Osteocyte (in vitro differentiated cells): ENCODE results near the gene ANKRD44. TPM values are rescaled to one million over a fixed set of nuclear protein-coding genes. Genes with fewer than 3 reads are reported as not detected.

Source experiments
- DNase-seq: peaks from one replicate; pipeline ENCODE4 v3.0.0; 2021; ENCODE audit warnings: mixed read lengths; ENCODE audit not compliant: unreplicated experiment; ENCODE audit errors: extremely low spot score
- H3K27ac Mint-ChIP-seq: one replicate; pipeline ENCODE4 v1.8.0; 2021; ENCODE audit warnings: mild to moderate bottlenecking, mixed read lengths; ENCODE audit not compliant: unreplicated experiment
- H3K27me3 Mint-ChIP-seq: one replicate; pipeline ENCODE4 v1.8.0; 2021; ENCODE audit warnings: mixed read lengths; ENCODE audit not compliant: unreplicated experiment
- H3K36me3 Mint-ChIP-seq: one replicate; pipeline ENCODE4 v1.8.0; 2021; ENCODE audit warnings: mixed read lengths; ENCODE audit not compliant: unreplicated experiment
- H3K4me1 Mint-ChIP-seq: one replicate; pipeline ENCODE4 v1.8.0; 2021; ENCODE audit warnings: mixed read lengths; ENCODE audit not compliant: unreplicated experiment
- H3K4me3 Mint-ChIP-seq: one replicate; pipeline ENCODE4 v1.8.0; 2021; ENCODE audit warnings: mild to moderate bottlenecking, moderate library complexity, mixed read lengths; ENCODE audit not compliant: unreplicated experiment
- H3K9me3 Mint-ChIP-seq: one replicate; pipeline ENCODE4 v1.8.0; 2021; ENCODE audit warnings: mixed read lengths; ENCODE audit not compliant: unreplicated experiment
- total RNA-seq: library from RNA; stranded (reverse); gene quantifications from 2 replicates; pipeline ENCODE4 v1.2.1, GENCODE V29; 2021
- TF ChIP-seq, protein P1 (sequence below): fragments of 200-600 bp; sonication (generic); IDR thresholded peaks from 2 replicates; pipeline ENCODE4 v1.5.0; 2021; ENCODE audit warnings: antibody characterized with exemption, mild to moderate bottlenecking, moderate library complexity

ANKRD44 gene
- total RNA-seq, 1 donor from 2014 or later = 16.6 TPM

DNA sequence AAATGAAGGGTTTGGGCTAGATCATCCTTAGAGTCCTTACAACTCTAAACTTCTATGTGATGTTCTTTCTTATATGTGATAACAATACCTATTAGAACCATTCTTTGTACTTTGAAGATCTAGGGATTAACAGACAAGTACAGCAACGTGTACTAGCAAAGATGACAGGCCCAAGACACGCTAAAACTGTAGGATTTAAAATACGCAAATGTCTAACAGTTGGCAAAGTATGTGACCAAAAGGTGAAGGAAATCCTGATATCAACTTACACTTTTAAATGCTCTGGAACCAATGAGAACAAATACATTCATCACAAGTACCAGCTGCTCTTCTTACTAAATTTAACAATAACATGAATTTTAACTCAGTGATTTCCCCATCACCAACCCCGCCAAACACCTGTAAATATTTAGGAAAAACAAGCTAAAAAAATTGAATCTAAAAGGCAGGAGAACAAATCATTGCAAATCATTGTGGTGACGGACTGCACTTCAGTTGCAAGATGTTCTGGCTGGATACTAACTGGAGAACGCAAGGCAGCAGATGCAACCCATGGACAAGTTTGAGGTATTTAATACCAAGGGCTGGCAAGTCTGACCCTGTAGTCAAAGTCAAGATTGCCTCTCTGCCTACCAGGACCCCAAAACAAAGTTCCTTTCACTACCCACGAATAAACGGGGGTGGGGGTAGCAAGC, 1.4 kb downstream of the ANKRD44 start:
- peaks cover under 1% of the 10 kb centered on the region for H3K27me3 Mint-ChIP-seq
- H3K27ac Mint-ChIP-seq = no peak overlapping the region
- H3K36me3 Mint-ChIP-seq = no peaks in the 10 kb centered on the region
- DNase-seq = no peak
- H3K9me3 Mint-ChIP-seq = no peaks in the 10 kb centered on the region
- peak overlapping the region; percentile 89 for H3K4me3 Mint-ChIP-seq
- TF ChIP-seq, protein P1, sequence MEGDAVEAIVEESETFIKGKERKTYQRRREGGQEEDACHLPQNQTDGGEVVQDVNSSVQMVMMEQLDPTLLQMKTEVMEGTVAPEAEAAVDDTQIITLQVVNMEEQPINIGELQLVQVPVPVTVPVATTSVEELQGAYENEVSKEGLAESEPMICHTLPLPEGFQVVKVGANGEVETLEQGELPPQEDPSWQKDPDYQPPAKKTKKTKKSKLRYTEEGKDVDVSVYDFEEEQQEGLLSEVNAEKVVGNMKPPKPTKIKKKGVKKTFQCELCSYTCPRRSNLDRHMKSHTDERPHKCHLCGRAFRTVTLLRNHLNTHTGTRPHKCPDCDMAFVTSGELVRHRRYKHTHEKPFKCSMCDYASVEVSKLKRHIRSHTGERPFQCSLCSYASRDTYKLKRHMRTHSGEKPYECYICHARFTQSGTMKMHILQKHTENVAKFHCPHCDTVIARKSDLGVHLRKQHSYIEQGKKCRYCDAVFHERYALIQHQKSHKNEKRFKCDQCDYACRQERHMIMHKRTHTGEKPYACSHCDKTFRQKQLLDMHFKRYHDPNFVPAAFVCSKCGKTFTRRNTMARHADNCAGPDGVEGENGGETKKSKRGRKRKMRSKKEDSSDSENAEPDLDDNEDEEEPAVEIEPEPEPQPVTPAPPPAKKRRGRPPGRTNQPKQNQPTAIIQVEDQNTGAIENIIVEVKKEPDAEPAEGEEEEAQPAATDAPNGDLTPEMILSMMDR = no peak
- peaks cover 7% of the 10 kb centered on the region for H3K4me1 Mint-ChIP-seq

DNA sequence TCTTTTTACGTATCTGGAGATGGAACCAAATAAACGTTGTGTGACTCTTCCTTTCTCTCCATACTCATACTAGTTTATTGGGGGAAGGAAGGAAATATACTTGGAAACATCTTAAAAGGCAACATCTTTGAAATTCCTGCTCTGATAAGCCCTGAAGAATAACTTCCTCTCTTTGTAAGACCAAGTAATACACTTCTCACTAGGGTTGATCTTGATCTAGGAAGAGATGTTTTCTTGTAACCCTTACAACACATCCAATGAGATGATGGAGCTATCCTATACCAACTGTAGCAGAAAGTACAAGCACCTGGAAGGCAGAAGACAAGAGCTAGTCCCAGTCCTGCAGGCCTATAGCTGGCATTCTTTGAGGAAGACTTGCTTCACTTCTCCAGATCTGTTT, 2.0 kb downstream of the ANKRD44 start:
- Mint-ChIP-seq H3K27me3 (no peaks in the 10 kb centered on the region), H3K27ac (no peak overlapping the region), H3K4me1 (peaks cover 7% of the 10 kb centered on the region), H3K36me3 (no peaks in the 10 kb centered on the region), H3K4me3 (no peak overlapping the region), H3K9me3 (no peaks in the 10 kb centered on the region)
- TF ChIP-seq, protein P1 = no peak
- DNase-seq = no peak

DNA sequence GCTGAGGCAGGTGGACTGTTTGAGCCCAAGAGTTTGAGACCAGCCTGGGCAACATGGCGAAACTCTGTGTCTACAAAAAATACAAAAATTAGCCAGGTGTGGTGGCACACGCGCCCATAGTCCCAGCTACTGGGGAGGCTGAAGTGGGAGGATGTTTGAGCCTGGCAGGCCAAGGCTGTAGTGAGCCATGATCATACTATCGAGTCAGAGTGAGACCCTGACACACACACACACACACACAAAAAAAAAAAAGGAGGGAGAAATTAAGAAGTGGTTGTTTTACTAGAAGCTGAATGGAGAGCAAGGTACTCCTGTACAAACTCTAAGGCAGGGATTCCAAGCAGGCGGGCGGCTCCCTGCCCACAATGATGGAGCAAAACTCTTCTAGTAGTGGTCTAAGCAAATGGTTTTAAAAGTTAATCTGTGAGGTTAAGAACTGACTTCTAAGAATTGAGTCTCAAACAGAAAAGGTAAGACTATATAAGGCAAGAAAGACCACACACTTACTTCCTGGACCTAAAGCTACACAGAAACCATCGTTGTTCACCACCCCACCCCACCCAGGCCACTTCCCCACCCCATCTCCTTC, 2.6 kb downstream of the ANKRD44 start:
- Mint-ChIP-seq H3K36me3 (no peaks in the 10 kb centered on the region), H3K4me1 (peaks cover 7% of the 10 kb centered on the region), H3K4me3 (no peak overlapping the region), H3K27me3 (no peaks in the 10 kb centered on the region), H3K27ac (no peak overlapping the region), H3K9me3 (no peaks in the 10 kb centered on the region)
- TF ChIP-seq, protein P1 = no peak
- DNase-seq = no peak

DNA sequence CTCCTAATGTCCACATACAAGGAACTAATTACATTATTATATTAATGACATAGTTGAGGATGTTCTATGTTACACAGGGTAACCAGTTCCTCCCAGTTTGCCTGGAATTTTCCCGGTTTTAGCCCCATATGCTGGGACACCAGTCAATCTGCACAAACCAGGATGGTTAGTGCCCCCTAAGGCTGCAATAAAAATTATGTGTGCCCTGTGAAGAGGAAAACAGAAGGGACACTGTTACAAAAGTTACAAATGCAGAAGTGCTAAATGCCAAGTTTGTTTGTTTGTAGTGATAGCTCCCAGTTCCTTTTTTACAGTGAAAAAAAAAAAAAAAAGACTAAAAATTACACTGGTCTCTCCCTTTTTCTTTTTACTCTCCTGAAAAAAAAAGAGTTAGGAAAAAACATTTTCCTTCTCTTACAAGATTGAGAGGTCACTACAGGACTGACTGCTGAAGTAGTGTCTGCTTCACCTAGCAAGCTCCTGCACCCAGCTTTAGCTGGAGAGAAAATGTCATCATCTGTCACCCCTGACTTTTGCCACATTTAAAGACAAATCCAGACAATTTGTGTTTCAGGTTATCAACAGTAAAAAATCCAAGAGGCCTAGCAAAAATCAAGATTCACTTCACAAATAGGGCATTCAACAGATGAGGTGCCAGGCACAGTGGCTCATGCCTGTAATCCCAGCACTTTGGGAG, 3.2 kb downstream of the ANKRD44 start:
- Mint-ChIP-seq H3K4me1 (peaks cover 7% of the 10 kb centered on the region), H3K36me3 (no peaks in the 10 kb centered on the region), H3K27ac (no peak overlapping the region), H3K4me3 (no peak overlapping the region), H3K27me3 (no peaks in the 10 kb centered on the region), H3K9me3 (no peaks in the 10 kb centered on the region)
- TF ChIP-seq, protein P1 = no peak
- DNase-seq = no peak

DNA sequence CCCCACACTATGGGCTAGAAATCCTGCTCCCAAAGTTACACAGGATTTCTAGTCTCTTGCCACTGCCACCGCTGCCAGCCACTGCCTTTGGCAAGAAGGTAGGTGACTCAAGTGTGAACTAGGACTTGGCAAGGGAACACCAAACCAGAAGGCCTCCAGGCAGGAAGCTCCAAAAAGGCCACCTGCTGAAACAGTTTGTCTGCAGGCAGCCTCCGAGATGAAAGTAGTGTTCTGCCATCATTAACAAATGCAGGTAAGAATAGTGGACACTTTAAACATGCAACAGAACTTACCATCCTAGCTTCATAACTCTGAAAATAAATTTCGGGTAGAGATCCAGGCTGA, 3.9 kb downstream of the ANKRD44 start:
- Mint-ChIP-seq H3K27ac (no peak overlapping the region), H3K4me1 (peaks cover 7% of the 10 kb centered on the region), H3K36me3 (no peaks in the 10 kb centered on the region), H3K4me3 (no peak overlapping the region), H3K9me3 (no peaks in the 10 kb centered on the region), H3K27me3 (no peaks in the 10 kb centered on the region)
- TF ChIP-seq, protein P1 = no peak
- no peak for DNase-seq
